GM19099 (cell line): ENCODE measurements around the gene ZNF521.

Experiments
- POLR2A ChIP-seq: IDR thresholded peaks from 3 replicates; pipeline ENCODE4 v1.6.1; 2011; ENCODE audit warnings: low read depth; ENCODE audit not compliant: insufficient read length; ENCODE audit errors: extremely low read depth

ZNF521 gene

DNA sequence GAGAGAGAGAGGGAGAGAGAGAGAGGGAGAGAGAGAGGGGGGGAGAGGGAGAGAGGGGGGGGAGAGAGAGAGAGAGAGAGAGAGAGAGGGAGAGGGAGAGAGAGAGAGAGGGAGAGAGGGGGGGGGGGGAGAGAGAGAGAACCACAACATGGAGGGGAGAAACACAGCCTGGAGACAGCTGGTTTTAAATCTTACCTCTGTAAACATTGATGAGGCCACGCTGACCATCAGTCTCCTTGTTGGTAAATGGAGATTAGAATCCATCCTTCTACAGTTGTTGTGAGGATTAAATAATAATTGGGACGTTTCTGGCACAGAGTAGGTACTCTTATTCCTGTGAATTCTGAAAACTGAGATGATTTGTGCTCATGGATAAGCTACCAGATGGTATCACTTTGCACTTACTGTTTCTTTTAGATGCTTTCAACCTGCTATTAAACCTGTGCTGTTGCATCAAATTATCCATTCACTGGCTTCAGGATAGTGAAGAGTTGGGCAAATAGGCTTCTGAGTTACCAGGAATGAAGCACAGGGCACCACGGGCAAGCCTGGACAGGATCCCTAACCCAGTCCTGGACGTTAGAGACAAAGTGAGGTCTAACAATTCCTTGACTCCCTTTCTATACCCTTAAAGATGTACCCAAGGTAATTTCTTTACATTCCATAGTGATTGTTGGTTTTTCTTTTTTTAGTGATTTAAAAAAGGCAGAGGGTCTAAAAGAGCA, 318.1 kb downstream of the ZNF521 start:
- no peak for TF ChIP-seq POLR2A

DNA sequence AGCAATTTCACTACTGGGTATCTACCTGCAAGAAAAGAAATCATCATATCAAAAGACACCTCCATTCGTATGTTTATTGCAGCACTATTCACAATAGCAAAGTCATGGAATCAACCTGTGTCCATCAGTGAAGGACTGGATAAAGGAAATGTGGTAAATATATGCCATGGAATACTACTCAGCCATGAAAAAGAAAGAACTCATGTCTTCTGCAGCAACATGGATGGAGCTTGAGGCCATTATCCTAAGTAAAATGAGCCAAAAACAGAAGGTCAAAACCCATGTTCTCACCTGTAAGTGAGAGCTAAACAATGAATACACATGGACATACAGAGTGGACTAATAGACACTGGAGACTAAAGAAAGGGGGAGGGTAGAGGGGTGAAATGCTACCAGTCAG, 322.2 kb downstream of the ZNF521 start:
- no peak for TF ChIP-seq POLR2A

DNA sequence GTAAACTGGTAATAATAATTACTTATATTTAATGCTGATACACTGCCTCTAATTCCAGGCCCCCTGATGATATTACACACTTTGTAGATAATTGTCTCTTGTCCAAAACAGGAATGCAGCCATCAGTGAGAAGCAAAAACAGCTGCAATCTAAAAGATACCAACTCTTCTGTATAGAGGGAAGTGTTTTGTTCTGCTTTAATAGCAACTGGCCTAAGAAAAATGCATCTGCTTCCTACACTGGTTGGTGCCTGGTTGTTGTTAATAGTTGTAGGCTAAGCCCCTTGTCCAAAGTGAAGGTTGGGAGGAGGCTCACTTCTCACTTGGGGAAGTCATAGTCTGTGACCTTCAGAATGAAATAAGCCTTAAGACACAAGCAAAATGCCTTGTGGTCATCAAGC, 332.0 kb downstream of the ZNF521 start:
- no peak for TF ChIP-seq POLR2A

DNA sequence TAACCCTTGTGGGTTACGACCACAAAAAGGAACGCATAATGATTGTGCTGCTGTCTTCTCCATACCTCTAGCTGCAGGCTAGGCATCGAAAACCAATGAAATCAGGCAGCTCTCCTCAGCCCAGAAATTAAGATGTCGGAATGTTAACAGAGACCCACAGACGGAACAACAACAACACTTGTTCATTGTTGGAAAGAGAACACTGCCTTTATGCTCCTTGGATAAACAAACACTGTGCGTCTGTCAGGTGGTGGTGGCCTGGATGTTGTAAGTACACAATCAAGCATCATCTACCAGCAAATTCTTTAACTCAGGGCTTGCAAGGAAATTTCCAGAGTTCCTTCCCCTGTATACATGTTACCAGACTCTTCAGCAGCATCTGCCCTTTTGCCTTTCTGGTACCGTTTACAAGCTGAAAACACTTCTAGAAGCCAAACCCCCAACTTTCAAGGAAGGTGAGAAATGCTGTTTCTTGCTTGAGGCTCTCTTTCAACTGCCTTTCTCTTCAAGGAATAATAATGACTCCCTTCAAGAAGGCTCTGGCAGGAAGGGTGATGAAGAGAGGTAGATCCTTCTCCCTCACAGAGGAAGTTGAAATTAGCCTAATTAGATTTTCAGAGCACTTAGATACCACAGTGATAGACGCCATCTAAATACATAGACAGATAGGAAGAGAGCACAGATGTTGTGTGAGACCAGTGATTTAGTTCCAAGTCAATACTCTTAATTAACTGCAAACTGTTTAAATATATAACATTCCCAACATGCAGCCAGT, 332.7 kb downstream of the ZNF521 start:
- TF ChIP-seq POLR2A: no peak

DNA sequence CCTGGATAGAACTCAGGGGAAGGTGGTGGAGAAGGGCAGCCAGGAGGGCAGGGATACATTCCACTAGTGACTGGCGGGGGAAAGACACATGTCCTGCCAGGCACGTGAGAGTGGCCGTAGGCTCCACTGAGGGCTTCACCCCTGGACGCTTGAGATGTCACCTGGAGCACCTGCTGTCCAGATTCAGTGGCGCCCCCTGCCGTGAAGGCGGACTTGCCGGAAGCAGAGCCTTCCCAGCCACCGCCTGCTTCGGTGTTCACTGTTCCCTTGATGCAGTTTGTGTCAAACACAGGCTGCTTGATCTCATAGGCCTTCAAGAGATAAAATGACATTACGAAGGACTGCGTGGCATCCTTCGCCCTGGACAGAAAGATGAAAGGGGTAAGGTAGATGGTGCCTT, 335.3 kb downstream of the ZNF521 start:
- no peak for TF ChIP-seq POLR2A

DNA sequence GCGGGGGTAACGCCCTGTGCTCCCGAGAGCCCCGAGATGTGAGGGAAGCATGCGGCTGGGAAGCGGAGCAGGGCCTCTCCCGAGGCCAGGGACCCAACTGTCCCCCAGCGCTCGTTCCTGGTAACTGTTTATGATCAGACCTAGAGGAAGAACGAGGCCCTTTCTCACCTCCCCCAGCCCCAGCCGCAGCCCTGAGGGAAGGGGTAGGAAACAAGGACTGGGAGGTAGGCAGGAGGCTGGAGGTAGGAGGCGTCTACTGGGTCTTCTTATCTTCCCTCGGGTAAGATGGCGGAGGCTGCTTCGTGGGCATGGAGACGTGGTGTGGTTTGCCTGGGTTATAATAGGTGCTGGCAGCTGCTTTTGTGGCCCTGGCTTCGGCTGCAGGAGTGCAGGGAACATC, 335.8 kb downstream of the ZNF521 start:
- no peak for TF ChIP-seq POLR2A
